Measurements from ENCODE around the gene NDUFC2.
"Not testable (repeated sequence)": the region's sequence is repeated elsewhere in the genome, so short reads cannot be mapped to it uniquely, and the experiment has no call there.

NDUFC2 gene

DNA sequence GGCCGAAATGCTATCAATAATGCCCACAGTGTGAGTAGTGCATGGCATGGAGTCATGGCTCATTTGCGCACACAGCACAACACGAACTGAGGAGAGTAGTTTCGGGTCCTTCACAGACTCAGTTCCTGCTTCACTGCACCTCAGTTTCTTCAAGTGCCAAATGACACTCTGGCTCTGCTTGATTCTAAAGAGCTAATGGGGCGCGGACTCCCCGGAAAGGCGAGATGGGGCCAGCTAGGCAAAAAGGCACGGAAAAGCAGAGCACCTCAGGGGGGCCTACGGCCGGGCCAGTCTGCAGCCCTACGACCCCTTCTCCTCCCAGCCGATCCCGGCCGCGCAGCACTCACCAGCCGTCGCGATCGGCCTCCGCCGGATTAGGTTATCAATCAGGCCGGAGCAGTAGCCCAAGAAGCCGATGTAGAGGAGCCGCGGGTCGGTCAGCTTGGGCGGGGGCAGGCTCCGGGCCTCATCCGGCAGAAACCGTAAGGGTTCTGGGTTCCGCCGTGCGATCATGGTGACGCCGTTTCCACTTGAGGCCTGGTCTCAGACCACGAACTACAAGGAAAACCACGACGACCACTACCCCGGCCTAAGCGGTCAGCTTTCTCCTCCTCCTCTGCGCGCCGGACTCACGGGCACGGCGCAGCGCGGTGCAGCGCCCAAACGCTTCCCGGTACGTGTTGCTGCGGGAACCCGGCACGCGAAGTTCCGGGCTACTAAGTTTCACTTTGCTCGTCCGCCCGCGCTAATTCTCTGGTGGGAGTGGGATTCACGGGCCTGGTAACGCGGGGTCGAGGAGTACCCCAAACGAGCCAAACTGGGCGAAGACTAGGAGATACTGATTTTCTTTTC is at the start of gene NDUFC2:
NDUFC2 (minus strand) TSS at position 631 of the 852 bp plus-strand sequence; CDS start at position 513, 118 bp downstream.
- DNase-seq (ENCODE audit: low read depth), result peak; percentile 51

DNA sequence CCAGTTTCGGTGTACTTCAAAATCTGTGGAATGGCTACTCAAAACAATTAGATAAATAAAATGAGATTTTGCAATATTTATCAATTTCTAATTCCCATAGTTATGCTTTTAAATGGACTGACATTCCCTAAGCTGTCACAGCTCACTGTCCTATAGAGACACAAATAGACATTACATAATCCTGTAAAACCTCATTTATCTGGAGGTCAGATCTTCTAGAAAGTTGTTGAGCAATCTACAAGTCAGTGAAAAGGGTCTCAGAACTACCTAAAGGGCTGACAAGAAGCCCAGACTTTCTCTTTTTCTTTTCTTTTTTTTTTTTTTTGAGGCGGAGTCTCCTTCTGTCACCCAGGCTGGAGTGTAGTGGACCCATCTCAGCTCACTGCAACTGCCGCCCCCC is 47.7 kb upstream of the NDUFC2 start:
- DNase-seq (ENCODE audit: low read depth), result no peak

- no peak for DNase-seq (ENCODE audit: low read depth)
Observed at GRCh38 chr11:78112582-78113275, 33.1 kb upstream of the NDUFC2 start.

DNA sequence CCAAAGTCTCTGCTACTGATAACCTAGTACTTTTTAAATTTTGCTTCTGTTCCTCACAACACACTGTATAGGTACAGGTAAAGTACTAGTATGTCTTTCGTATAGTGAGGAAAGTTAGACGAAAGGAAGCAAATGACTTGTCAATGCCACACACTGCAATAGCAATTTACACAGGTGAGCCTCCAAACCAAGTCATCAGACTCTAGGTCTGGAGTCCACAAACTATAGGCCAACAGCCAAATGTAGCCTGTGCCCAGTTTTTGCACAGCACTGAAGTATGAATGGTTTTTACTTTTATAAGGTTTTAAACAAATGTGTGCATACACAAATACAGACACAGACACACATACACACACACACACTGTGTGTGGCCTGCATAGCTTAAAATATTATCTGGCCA is 31.6 kb upstream of the NDUFC2 start:
- DNase-seq (ENCODE audit: low read depth), result no peak

DNA sequence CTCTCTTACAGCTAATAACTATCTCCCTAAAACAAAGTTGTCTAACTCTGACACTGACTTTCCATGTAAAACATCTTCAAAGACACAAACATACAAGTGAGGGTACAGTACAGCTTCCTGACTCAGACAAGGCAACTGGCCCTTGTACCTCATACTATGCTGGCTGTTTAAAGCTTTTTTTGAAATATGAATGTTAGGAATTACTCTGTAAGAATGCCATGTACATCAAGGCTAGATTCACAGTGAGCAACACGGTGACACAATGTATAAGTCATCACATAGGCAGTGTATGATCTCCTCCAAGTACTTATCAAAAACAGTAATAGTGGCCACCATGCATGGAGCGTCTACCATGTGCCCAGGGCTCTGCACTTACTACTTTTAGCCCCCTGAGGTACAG is 31.2 kb upstream of the NDUFC2 start:
- peak; percentile 11 for DNase-seq (ENCODE audit: low read depth)

DNA sequence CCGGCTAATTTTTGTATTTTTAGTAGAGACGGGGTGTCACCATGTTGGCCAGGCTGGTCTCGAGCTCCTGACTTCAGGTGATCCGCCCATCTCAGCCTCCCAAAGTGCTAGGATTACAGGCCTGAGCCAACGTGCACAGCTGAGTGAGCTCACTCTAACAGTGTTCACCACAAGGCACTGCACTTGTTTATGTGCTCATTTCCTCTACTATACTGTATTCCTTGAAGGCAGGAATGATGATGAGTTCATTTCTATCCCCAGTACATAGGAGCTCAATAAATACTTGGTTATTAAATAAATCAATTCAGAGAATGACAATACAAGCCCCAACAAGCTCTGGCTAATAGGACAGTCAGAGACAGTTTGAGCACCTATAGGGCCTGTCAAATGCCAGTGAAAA is 30.7 kb upstream of the NDUFC2 start:
- no peak for DNase-seq (ENCODE audit: low read depth)

DNA sequence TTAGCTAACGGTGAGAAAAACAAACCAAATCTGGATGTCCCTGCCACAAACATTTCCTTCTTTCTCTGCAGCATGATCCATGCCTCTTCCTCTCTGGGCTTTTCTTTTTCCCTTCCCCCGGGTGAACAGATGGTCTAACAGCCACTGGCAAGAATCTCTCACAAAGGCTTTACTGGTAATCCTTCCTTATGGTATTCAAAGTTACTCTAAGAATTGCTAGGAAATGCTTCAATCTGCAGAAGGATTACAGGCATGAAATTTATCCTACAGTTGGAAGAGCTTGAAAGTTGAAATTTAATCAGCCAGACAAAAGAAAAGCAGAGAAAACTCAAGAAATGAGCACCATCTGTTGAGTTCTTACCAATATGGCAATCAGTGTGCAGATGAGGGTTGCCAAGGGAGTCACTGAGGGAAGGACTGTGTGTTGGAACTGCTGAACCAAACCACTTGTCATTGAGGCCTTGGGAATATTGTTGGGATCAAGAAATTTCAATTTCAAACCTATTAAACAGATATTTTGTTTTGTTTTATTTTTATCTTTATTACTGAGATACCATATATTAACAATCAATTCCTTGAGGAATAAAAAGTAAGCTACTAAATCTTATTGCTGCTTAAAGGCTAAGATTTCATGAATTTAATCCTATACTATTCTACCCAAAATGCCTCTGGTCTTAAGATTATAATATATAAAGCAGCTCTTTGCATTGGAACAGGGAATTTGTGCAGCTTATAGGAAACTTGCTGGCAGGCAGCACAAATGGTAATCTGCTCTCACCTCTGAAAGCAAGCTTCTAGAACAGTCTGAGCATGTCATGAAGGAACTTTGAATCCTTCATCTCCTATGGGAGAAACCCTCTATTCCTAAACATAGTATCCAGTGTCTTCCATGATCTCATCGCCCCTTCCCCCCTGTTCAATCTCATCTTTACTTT is 29.7 kb upstream of the NDUFC2 start:
- no peak for DNase-seq (ENCODE audit: low read depth)

DNA sequence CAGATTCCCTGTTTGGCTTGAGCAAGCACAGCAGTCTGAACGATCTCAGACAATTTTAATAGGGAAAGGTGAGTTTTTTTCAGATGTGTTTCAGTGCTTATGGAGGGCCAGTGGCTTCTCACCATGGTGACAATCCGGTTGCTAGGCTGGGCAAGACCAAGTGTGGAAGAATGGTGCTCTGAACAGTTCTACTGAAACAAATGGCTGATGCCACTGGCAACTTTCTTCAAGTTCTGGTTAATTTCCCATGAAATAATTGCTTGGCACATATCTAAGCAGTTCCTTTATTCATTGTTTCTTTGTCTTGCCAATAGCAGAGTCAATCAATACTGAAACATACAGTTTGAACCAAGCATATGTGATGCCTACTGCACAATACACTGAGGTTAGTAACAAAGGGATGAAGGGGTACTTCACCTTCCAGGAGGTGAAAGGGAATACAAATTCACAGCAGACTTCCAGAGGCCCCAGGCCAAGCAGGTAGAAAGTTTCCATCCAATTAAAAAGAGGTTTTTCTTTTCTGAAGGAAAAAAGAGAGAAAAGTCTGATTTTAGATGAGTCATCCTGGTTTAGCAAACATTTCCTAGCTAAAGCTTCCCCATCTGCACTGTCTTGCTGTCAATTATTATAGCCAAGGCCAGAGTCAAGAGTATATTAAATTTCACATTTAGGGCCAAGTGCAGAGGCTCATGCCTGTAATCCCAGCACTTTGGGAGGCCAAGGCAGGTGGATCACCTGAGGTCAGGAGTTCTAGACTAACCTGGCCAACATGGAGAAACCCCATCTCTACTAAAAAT is 21.2 kb upstream of the NDUFC2 start:
- no peak for DNase-seq (ENCODE audit: low read depth)

DNA sequence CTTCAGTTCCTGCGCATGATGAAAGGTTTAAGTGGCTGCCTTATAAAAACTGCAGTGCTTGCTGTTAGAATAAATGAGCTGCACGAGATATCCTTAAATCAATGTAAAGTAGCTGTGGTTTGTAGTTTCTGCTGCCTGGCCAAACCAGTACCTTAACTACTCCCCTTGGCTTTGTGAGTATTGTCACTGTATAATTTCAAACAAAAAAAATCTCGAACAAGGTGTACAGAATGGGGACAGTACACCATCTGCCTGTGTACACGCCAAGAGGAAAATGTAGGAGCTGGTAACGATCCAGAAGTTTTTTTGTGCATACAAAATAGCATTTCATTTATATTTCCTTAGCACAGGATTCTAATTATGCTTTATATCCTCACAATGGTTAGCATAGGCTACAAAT is 20.6 kb upstream of the NDUFC2 start:
- DNase-seq (ENCODE audit: low read depth), result no peak

- no peak for DNase-seq (ENCODE audit: low read depth)
Observed at GRCh38 chr11:78099666-78100065, 20.0 kb upstream of the NDUFC2 start.

DNA sequence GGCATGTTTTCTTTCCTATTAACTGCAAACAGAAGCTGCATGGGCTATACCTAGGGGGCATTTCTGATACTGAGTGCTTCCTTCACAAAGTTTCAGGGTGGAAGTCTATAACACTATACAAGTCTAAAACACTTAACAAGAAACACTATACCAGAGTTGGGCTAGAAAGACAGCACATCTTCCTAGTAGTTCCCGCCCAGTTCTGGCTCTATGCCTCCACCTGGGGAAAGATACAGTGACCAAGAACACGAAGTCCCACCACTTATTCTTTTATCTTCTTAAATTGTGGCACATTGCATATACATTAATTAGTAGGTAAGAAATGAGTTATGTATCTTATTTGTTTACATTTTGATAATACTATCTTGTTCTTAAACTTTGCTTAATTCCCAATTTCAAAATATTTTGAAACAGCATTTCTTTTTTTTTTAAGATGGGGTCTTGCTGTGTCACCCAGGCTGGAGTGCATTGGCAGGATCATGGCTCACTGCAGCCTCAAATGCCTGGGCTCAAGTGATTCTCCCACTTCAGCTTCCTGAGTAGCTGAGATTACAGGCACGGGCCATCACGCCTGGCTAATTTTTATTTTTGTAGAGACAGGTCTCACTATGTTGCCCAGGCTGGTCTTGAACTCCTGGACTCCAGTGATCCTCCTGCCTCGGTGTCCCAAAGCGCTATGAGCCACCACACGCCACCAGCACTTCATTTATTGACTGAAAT is 18.2 kb upstream of the NDUFC2 start:
- DNase-seq (ENCODE audit: low read depth), result no peak

- no peak for DNase-seq (ENCODE audit: low read depth)
Observed at GRCh38 chr11:78094250-78094649, 14.6 kb upstream of the NDUFC2 start.

DNA sequence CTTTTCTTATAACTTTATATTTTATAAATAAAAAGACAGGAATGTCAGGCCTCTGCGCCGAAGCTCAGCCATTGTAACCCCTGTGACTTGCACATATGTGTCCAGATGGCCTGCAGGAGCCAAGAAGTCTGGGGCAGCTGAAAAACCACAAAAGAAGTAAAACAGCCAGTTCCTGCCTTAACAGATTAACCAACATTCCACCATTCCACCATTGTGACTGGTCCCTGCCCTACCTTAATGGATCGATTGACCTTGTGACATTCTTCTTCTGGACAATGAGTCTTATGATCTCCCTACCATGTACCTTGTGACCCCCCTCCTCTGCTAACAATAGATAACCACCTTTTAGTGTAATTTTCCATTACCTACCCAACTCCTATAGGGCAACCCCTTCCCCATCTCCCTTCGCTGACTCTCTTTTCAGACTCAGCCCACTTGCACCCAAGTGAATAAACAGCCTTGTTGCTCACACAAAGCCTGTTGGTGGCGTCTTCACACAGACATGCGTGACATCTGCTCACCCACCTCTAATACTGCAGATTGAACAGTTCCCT is 6.9 kb upstream of the NDUFC2 start:
- not testable (repeated sequence) for DNase-seq (ENCODE audit: low read depth)

- no peak for DNase-seq (ENCODE audit: low read depth)
Observed at GRCh38 chr11:78085972-78086371, 6.3 kb upstream of the NDUFC2 start.

GRCh38 chr11:78084506-78084905 is 4.8 kb upstream of the NDUFC2 start:
- DNase-seq (ENCODE audit: low read depth), result not testable (repeated sequence)

DNA sequence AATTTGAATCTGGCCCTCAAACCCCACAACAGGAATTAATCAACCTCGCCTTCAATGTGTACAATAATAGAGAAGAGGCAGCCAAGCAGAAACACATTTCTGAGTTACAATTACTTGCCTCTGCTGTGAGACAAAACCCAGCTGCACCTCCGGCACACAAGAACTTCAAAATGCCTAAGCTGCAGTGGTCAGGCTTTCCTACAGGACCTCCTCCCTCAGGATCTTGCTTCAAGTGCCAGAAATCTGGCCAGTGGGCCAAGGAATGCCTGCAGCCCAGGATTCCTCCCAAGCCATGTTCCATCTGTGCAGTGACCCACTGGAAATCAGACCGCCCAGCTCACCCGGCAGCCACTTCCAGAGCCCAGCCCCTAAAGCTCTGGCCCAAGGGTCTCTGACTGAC is 3.4 kb upstream of the NDUFC2 start:
- no peak for DNase-seq (ENCODE audit: low read depth)

GRCh38 chr11:78082146-78082545 is 2.5 kb upstream of the NDUFC2 start:
- no peak for DNase-seq (ENCODE audit: low read depth)

DNA sequence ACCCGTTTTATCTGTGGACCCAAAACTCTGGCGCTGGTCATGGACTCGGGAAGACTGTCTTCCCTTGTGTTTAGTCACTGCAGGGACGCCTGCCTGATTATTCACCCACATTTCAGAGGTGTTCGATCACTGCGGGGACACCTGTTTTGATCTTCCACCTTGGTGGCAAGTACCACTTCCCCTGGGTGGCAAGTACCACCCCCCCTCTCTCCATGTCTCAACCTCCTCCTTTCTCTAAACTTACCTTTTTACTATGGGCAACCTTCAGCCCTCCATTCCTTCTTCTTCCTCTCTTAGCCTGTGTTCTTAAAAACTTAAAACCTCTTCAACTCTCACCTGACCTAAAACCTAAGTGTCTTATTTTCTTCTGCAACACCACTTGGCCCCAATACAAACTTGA is 1.9 kb upstream of the NDUFC2 start:
- no peak for DNase-seq (ENCODE audit: low read depth)

DNA sequence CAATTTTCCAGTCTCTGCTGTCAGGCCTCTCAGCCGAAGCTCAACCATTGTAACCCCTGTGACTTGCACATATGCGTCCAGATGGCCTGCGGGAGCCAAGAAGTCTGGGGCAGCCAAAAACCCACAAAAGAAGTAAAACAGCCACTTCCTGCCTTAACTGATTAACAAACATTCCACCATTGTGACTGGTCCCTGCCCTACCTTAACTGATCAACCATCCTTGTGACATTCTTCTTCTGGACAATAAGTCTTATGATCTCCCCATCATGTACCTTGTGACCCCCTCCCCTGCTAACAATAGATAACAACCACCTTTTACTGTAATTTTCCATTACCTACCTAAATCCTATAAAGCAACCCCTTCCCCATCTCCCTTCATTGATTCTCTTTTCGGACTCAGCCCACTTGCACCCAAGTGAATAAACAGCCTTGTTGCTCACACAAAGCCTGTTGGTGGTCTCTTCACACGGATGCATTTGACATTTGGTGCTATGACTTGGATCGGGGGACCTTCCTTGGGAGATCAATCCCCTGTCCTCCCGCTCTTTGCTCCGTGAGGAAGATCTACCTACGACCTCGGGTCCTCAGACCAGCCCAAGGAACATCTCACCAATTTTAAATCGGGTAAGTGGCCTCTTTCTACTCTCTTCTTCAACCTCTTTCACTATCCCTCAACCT is 1.3 kb upstream of the NDUFC2 start:
- peak; percentile 20 for DNase-seq (ENCODE audit: low read depth)

Data from HS-5 (cell line).